ENCODE data around the gene FABP3. TPM values are rescaled to one million over a fixed set of nuclear protein-coding genes. Genes with fewer than 3 reads are reported as not detected.
A peak's percentile ranks its signal among the peaks of the same experiment; 100 is the strongest.

The FABP3 gene
- total RNA-seq, 1 donor from 2014 or later = 14.0 TPM

- Mint-ChIP-seq H3K36me3 (ENCODE audit: low read depth) (no peaks in the 10 kb centered on the region), H3K4me3 (no peak overlapping the region), H3K27ac (ENCODE audit: unreplicated experiment) (no peak overlapping the region), H3K4me1 (peaks cover 65% of the 10 kb centered on the region), H3K27me3 (ENCODE audit: low read depth) (peaks cover 2% of the 10 kb centered on the region), H3K9me3 (no peaks in the 10 kb centered on the region)
- TF ChIP-seq CTCF (conservative IDR thresholded peaks at IDR 0.05) = no peak
- no peak for DNase-seq (ENCODE audit: low read depth, low spot score)
Measured at GRCh38 chr1:31374511-31375196, 1.8 kb upstream of the FABP3 start.

DNA sequence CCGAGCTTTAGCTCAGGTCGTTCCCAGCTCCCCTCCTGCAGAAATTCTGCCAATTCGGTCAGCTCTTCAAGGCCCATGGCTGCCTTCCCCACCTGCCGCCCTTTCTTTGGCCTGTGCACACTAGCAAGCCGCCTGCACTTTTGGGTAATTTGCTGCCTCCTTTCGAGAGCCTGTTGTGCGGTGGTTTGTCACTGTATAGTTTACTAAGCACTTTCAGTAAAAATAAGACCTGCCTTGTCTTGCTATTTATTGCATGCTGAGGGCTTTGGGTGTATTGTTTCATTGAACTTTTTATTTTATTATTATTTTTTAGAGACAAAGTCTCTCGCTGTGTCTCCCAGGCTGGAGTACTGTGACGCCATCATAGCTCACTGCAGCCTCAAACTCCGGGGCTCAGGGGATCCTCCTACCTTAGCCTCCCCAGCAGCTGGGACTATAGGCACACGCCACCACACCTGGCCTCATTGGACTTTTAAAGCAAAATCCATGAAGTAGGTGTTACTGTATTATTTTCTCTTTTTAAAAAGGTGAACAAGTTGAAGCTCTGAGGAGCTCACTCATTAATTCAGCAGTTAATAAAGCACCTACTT is 1.1 kb upstream of the FABP3 start:
- Mint-ChIP-seq H3K4me1 (peaks cover 62% of the 10 kb centered on the region), H3K36me3 (ENCODE audit: low read depth) (no peaks in the 10 kb centered on the region), H3K27me3 (ENCODE audit: low read depth) (peaks cover 2% of the 10 kb centered on the region), H3K27ac (ENCODE audit: unreplicated experiment) (no peak overlapping the region), H3K9me3 (no peaks in the 10 kb centered on the region), H3K4me3 (peak overlapping the region; percentile 89)
- TF ChIP-seq CTCF (conservative IDR thresholded peaks at IDR 0.05) = no peak
- no peak for DNase-seq (ENCODE audit: low read depth, low spot score)

DNA sequence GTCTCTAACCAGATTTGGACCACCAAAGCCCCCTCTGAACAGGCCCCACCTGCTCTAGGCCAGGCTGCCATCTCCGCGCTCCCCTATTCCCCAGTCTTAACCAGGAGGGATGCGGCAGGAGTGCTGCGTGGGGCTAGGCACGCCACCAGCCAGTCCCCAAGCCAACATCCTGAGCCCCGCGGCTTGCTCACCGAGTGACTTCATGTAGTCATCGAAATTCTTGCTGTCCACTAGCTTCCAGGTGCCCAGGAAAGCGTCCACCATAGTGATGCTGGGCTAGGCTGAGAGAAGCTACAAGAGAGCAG is 173 bp downstream of the FABP3 start:
- no peak for DNase-seq (ENCODE audit: low read depth, low spot score)
- Mint-ChIP-seq H3K4me1 (peaks cover 59% of the 10 kb centered on the region), H3K36me3 (ENCODE audit: low read depth) (peaks cover 4% of the 10 kb centered on the region), H3K27ac (ENCODE audit: unreplicated experiment) (peak overlapping the region; percentile 46), H3K27me3 (ENCODE audit: low read depth) (peaks cover 2% of the 10 kb centered on the region), H3K9me3 (no peaks in the 10 kb centered on the region), H3K4me3 (peak overlapping the region; percentile 68)
- TF ChIP-seq CTCF (conservative IDR thresholded peaks at IDR 0.05) = no peak

GRCh38 chr1:31372051-31372450 is 825 bp downstream of the FABP3 start:
- Mint-ChIP-seq H3K27me3 (ENCODE audit: low read depth) (peaks cover 2% of the 10 kb centered on the region), H3K27ac (ENCODE audit: unreplicated experiment) (no peak overlapping the region), H3K4me1 (peaks cover 53% of the 10 kb centered on the region), H3K9me3 (no peaks in the 10 kb centered on the region), H3K36me3 (ENCODE audit: low read depth) (peaks cover 4% of the 10 kb centered on the region), H3K4me3 (peak overlapping the region; percentile 68)
- TF ChIP-seq CTCF (conservative IDR thresholded peaks at IDR 0.05) = no peak
- DNase-seq (ENCODE audit: low read depth, low spot score) = no peak

DNA sequence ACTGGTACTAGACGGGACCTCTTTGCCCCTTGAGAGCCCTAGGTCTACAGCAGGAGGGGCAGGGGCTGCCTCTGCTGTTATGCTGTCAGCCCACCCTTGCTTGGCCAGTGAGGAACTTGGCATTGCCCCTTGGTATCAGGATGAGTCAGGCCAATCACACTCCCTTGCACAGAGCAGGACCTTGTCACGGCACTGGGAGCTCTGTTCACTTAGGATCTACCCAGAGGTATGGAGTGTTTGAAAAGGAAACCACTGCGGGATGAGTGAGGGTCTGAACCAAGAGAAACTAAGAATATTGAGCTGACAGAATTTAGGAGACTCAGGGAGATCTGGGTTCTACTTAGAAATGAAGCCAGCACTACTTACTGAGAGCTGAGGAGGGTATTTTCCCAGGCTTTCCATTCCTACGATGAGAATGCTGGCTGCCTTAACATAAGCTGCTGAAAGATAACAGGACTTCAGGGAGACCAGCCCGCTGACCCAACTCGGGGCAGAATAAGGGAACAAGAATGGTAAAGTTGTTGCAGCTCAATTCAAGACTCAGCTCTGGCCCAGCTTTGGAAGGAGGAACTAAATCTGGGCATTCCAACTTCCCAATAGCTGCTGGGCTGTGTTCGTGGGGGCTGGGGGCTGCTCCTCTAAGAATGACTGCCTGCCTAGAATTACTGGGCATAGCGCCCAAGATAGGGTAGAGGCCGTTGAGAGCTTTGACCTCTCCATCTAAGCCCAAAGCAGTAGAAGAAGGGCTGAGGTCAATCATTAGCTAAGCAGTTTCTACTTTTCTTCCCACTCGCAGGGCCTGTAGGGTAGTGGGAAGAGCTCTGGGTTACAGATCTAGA is 1.5 kb downstream of the FABP3 start:
- no peak for DNase-seq (ENCODE audit: low read depth, low spot score)
- Mint-ChIP-seq H3K4me1 (peaks cover 47% of the 10 kb centered on the region), H3K27ac (ENCODE audit: unreplicated experiment) (peak overlapping the region; percentile 57), H3K27me3 (ENCODE audit: low read depth) (peaks cover 2% of the 10 kb centered on the region), H3K36me3 (ENCODE audit: low read depth) (peaks cover 4% of the 10 kb centered on the region), H3K9me3 (no peaks in the 10 kb centered on the region), H3K4me3 (peak overlapping the region; percentile 4)
- TF ChIP-seq CTCF (conservative IDR thresholded peaks at IDR 0.05) = no peak
